22Rv1 (cell line): ENCODE measurements around the gene HTN3.

Experiments used
- H3K27ac ChIP-seq: fragments of 450-650 bp; 2 replicates; pipeline ENCODE4 v1.5.1; 2017
- ZFX ChIP-seq: fragments of 450-650 bp; IDR thresholded peaks from 2 replicates; pipeline ENCODE4 v1.6.1; 2017; ENCODE audit warnings: antibody characterized with exemption, borderline replicate concordance
- TF ChIP-seq, protein P1 (sequence below): fragments of 450-650 bp; IDR thresholded peaks from 2 replicates; pipeline ENCODE4 v1.5.1; 2017; ENCODE audit warnings: mild to moderate bottlenecking

The HTN3 gene

DNA sequence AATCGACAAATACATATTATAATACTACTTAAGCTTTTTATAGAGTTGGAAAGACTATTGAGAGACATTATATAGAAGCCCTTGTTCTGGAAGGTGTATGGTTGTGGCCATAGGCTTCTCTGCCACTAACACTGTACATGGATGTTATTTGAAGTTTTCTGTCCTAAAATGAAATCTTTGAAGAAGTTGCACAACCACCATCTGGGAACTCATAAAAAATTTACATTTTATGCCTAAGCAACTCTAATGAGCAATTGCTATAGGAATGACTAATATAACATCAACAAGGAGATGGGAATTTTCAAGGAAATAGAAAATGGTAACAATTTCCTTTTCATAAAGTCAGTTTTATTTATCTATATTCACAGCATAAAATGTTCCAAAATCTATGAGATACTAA is 29.4 kb downstream of the HTN3 start:
- H3K27ac ChIP-seq: no peak overlapping the region
- TF ChIP-seq, protein P1, sequence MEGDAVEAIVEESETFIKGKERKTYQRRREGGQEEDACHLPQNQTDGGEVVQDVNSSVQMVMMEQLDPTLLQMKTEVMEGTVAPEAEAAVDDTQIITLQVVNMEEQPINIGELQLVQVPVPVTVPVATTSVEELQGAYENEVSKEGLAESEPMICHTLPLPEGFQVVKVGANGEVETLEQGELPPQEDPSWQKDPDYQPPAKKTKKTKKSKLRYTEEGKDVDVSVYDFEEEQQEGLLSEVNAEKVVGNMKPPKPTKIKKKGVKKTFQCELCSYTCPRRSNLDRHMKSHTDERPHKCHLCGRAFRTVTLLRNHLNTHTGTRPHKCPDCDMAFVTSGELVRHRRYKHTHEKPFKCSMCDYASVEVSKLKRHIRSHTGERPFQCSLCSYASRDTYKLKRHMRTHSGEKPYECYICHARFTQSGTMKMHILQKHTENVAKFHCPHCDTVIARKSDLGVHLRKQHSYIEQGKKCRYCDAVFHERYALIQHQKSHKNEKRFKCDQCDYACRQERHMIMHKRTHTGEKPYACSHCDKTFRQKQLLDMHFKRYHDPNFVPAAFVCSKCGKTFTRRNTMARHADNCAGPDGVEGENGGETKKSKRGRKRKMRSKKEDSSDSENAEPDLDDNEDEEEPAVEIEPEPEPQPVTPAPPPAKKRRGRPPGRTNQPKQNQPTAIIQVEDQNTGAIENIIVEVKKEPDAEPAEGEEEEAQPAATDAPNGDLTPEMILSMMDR: no peak
- TF ChIP-seq ZFX: no peak

- H3K27ac ChIP-seq: no peak overlapping the region
- TF ChIP-seq ZFX: no peak
These were observed 30.9 kb downstream of the HTN3 start for GRCh38 chr4:70059149-70059548.

GRCh38 chr4:70062000-70062399 is 33.7 kb downstream of the HTN3 start:
- TF ChIP-seq ZFX: no peak
- TF ChIP-seq, protein P1: no peak
- H3K27ac ChIP-seq: no peak overlapping the region

GRCh38 chr4:70080205-70080604 is 51.9 kb downstream of the HTN3 start:
- TF ChIP-seq, protein P1: no peak
- TF ChIP-seq ZFX: no peak
- H3K27ac ChIP-seq: no peak overlapping the region
